ENCODE measurements around the gene GAK.
A peak's percentile ranks its signal among the peaks of the same experiment; 100 is the strongest.

GAK gene

GRCh38 chr4:866761-867390 is 65.2 kb downstream of the GAK start:
- peak in 1 of 2 donors; percentile 20 for DNase-seq

GRCh38 chr4:866068-866760 is 65.9 kb downstream of the GAK start:
- DNase-seq: no peak

GRCh38 chr4:865572-865971 is 66.5 kb downstream of the GAK start:
- no peak for DNase-seq

GRCh38 chr4:865121-865465 is 67.0 kb downstream of the GAK start:
- no peak for DNase-seq

- no peak for DNase-seq
Observed at GRCh38 chr4:864456-865120, 67.5 kb downstream of the GAK start.

GRCh38 chr4:860561-860960 is 71.6 kb downstream of the GAK start:
- no peak for DNase-seq

- DNase-seq: no peak
Observed at GRCh38 chr4:859496-859895, 72.6 kb downstream of the GAK start.

- DNase-seq: no peak
Observed at GRCh38 chr4:858831-859451, 73.2 kb downstream of the GAK start.

GRCh38 chr4:858041-858481 is 74.1 kb downstream of the GAK start:
- DNase-seq: no peak

GRCh38 chr4:857461-857860 is 74.7 kb downstream of the GAK start:
- no peak for DNase-seq

- DNase-seq: no peak
Observed at GRCh38 chr4:856225-856901, 75.8 kb downstream of the GAK start.

- no peak for DNase-seq
Observed at GRCh38 chr4:855880-856224, 76.3 kb downstream of the GAK start.

GRCh38 chr4:854356-854755 is 77.8 kb downstream of the GAK start:
- DNase-seq: no peak

GRCh38 chr4:853416-853781 is 78.7 kb downstream of the GAK start:
- DNase-seq: no peak

- DNase-seq: no peak
Observed at GRCh38 chr4:851701-852430, 80.2 kb downstream of the GAK start.

- no peak for DNase-seq
Observed at GRCh38 chr4:850323-850945, 81.7 kb downstream of the GAK start.

- DNase-seq: no peak
Observed at GRCh38 chr4:849478-850175, 82.5 kb downstream of the GAK start.

GRCh38 chr4:848803-849477 is 83.2 kb downstream of the GAK start:
- DNase-seq: no peak

GRCh38 chr4:848307-848691 is 83.8 kb downstream of the GAK start:
- DNase-seq: no peak

GRCh38 chr4:845836-846251 is 86.3 kb downstream of the GAK start:
- no peak for DNase-seq

- DNase-seq: no peak
Observed at GRCh38 chr4:845233-845835, 86.8 kb downstream of the GAK start.
